ENCODE results near the gene STAM.

GRCh38 chr10:17626656-17627055 is 17.3 kb upstream of the STAM start:
- no peak for TF ChIP-seq CTCF (conservative IDR thresholded peaks at IDR 0.05)
- TF ChIP-seq EZH2 (IDR thresholded peaks at IDR 0.05; ENCODE audit: low read depth): no peak
